22Rv1 (cell line): ENCODE results near the gene COPZ2.

ENCODE experiments used
- H3K27ac ChIP-seq: fragments of 450-650 bp; 2 replicates; pipeline ENCODE4 v1.5.1; 2017
- ZFX ChIP-seq: fragments of 450-650 bp; IDR thresholded peaks from 2 replicates; pipeline ENCODE4 v1.6.1; 2017; ENCODE audit warnings: antibody characterized with exemption, borderline replicate concordance
- TF ChIP-seq, protein P1 (sequence below): fragments of 450-650 bp; IDR thresholded peaks from 2 replicates; pipeline ENCODE4 v1.5.1; 2017; ENCODE audit warnings: mild to moderate bottlenecking

COPZ2 gene

DNA sequence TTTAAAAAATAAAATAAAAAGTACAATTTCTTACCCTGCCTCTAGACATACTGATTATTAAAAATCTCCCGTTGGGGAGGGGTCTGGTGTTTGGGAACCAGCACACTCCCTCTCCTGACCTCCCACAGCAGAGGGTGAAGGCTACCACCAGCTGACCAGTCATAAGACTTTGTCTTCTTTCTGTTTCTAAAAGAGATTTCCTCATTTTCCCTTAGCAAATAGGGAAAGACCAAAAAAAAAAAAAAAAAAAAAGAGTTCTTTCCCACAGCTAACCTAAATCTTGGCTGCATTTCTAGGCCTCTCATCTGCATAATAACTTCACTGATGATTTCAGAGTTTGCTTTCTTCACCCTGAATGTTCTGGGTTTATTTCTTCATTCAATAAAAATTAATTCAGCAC lies 36.4 kb downstream of the COPZ2 start:
- no peak overlapping the region for H3K27ac ChIP-seq
- TF ChIP-seq ZFX: no peak
- TF ChIP-seq, protein P1, sequence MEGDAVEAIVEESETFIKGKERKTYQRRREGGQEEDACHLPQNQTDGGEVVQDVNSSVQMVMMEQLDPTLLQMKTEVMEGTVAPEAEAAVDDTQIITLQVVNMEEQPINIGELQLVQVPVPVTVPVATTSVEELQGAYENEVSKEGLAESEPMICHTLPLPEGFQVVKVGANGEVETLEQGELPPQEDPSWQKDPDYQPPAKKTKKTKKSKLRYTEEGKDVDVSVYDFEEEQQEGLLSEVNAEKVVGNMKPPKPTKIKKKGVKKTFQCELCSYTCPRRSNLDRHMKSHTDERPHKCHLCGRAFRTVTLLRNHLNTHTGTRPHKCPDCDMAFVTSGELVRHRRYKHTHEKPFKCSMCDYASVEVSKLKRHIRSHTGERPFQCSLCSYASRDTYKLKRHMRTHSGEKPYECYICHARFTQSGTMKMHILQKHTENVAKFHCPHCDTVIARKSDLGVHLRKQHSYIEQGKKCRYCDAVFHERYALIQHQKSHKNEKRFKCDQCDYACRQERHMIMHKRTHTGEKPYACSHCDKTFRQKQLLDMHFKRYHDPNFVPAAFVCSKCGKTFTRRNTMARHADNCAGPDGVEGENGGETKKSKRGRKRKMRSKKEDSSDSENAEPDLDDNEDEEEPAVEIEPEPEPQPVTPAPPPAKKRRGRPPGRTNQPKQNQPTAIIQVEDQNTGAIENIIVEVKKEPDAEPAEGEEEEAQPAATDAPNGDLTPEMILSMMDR: no peak

DNA sequence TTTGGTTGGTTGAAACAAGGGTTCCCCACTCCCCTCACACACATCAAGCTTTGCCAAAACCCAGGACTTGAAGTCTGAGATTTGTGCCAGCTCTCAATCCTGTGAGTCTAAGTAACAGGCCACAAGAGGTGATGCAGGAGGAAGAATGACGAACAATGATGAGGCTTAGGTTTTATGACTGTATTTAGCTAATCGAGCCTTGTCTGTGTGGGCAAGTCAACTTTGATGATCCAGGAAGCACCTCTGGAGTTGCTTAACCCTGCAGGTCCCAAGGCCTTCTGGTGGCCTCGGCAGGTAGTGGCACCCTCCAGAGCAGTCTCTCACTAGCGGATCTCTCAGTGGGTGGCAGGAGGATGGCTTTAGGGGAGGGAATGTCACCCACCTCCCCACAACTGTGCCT lies 38.0 kb downstream of the COPZ2 start:
- H3K27ac ChIP-seq: no peak overlapping the region
- TF ChIP-seq, protein P1: no peak
- TF ChIP-seq ZFX: no peak

DNA sequence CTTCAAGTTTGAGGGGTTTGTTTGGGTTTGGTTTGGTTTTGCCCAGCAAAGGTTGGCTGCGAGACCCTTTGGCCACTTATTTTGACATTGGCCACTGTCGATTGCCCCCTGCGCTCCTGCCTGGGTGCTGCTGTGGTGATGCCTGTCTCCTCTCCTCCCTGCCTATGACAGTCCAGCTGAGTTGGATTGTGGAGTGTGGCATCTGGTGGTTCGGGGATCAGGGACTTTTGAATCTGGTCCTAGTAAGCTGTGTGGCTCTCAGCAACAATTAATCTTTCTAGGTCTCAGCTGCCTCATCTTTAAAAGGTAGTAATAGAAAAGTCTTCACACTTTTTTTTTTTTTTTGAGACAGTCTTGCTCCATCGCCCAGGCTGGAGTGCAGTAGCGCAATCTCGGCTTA lies 39.6 kb downstream of the COPZ2 start:
- H3K27ac ChIP-seq: no peak overlapping the region
- TF ChIP-seq, protein P1: no peak
- no peak for TF ChIP-seq ZFX

DNA sequence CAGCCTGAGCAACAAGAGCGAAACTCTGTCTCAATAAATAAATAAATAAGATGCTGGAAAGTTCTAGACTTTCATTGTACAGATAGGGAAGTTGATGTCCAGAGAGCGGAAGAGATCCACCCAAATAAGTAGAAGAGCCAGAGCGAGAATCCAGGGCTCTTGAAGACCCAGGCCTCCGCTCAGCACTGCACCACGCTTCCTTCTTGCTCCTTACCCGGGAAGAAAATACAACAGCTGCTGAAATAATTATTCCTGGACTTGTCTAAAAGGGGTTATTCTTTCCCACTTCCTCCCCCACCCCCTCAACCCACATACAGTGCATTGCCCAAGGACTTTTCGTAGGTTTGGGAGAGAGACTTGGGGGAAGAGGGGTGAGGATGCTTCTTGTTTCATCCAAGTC lies 40.0 kb downstream of the COPZ2 start:
- TF ChIP-seq ZFX: no peak
- TF ChIP-seq, protein P1: no peak
- no peak overlapping the region for H3K27ac ChIP-seq

DNA sequence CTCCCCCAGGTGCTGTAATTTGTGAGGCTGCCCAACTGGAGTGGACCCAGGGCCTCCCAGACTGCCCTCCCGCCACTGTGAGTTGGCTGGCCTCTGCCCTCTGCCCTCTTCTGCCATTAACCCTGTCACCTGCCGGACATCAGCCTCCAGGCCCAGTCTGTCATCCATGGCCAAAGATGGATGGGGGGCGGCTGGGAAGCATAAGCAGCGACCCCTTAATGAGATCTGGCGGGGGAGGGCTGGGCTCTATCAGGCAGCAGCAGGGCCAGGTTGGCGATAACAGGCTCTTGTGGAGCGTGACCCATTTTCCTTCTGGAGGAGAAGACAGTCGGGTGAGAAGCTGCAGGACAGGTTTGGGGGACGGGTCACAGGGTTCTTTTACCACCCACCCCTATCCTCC lies 41.4 kb downstream of the COPZ2 start:
- no peak overlapping the region for H3K27ac ChIP-seq
- TF ChIP-seq ZFX: no peak
- TF ChIP-seq, protein P1: no peak

DNA sequence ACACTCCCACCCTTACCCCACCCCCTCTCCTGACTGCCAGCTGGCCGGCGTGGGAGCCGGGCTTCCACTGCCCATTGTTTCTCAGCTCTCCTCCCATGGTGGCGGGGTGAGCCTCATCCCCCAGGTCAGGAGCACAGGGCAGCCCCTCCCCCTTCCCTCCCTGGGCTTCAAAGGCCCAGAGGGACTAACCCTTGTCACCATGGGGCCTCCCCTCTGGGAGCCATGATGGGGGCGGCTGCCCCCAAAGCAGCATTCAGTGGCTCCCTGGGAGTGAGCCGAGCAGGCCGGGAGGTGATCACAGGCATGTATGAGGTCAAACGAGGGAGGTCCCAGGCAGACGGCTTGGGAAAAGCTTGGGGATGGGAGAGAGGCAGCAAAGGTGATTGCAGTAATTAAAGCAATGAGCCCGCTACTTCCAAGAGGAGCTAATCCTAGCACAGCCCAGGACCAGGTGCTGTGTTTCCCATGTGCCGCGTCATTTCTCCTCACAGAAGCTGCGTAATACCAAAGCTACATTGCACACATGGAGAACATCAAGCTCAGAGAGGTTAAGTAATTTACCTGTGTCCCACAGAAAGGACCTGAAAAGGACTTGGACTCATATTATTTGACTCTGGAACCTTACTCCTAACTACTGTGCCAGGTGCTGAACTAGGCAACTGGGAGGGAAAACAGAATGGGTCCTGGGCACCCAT lies 42.2 kb downstream of the COPZ2 start:
- TF ChIP-seq ZFX: no peak
- TF ChIP-seq, protein P1: no peak
- H3K27ac ChIP-seq: no peak overlapping the region

DNA sequence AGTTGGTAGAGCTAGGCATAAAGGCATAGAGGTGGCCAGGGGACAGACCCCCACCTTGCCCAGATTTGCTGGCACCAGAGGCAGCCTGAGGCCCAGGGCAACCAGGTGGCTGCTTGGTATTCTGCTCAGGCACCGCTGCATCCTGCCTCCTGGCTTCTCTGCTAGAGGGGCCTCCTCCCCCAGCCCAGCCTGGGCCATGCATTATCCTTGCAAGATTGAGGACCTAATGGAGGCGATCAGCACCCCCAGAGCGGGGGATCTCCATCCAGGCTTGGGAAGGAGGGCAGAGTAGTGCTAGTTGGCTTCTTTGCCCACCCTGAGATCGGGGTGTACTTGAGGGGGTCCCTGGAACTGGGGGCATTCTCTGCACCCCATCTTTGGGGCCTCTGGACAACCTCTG lies 42.9 kb downstream of the COPZ2 start:
- H3K27ac ChIP-seq: no peak overlapping the region
- TF ChIP-seq, protein P1: no peak
- no peak for TF ChIP-seq ZFX
